BE2C (cell line): Measurements from ENCODE around the gene EXOSC2.

Source experiments
- DNase-seq: peaks from one replicate; pipeline ENCODE4 v3.0.0-alpha.2; 2020
- H3K27me3 ChIP-seq: fragments of 250-450 bp; sonication (Bioruptor Pico); 2 replicates; pipeline ENCODE4 v1.5.1; 2020; ENCODE audit warnings: mild to moderate bottlenecking
- H3K36me3 ChIP-seq: fragments of 250-450 bp; sonication (Bioruptor Pico); 2 replicates; pipeline ENCODE4 v1.5.1; 2020; ENCODE audit warnings: mild to moderate bottlenecking
- H3K4me1 ChIP-seq: fragments of 250-450 bp; sonication (Bioruptor Pico); 2 replicates; pipeline ENCODE4 v1.5.1; 2020
- H3K4me3 ChIP-seq: 2 replicates; pipeline ENCODE4 v1.5.1; 2011; ENCODE audit warnings: low read depth, low read length
- H3K9me3 ChIP-seq: fragments of 250-450 bp; sonication (Bioruptor Pico); 2 replicates; pipeline ENCODE4 v1.5.1; 2020
- TF ChIP-seq, protein P1 (sequence below): IDR thresholded peaks from 2 replicates; pipeline ENCODE4 v1.5.1; 2012; ENCODE audit warnings: mild to moderate bottlenecking, low read depth, low read length

The EXOSC2 gene

GRCh38 chr9:130688072-130688471 is 5.5 kb upstream of the EXOSC2 start:
- Histone ChIP-seq H3K9me3 (no peaks in the 10 kb centered on the region), H3K4me1 (no peaks in the 10 kb centered on the region; the same call in 1 of the 2 replicates), H3K27me3 (no peaks in the 10 kb centered on the region; the same call in 1 of the 2 replicates), H3K36me3 (no peaks in the 10 kb centered on the region), H3K4me3 (no peak overlapping the region)
- DNase-seq, result no peak
- TF ChIP-seq, protein P1, sequence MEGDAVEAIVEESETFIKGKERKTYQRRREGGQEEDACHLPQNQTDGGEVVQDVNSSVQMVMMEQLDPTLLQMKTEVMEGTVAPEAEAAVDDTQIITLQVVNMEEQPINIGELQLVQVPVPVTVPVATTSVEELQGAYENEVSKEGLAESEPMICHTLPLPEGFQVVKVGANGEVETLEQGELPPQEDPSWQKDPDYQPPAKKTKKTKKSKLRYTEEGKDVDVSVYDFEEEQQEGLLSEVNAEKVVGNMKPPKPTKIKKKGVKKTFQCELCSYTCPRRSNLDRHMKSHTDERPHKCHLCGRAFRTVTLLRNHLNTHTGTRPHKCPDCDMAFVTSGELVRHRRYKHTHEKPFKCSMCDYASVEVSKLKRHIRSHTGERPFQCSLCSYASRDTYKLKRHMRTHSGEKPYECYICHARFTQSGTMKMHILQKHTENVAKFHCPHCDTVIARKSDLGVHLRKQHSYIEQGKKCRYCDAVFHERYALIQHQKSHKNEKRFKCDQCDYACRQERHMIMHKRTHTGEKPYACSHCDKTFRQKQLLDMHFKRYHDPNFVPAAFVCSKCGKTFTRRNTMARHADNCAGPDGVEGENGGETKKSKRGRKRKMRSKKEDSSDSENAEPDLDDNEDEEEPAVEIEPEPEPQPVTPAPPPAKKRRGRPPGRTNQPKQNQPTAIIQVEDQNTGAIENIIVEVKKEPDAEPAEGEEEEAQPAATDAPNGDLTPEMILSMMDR, result no peak

- H3K36me3 ChIP-seq, result no peaks in the 10 kb centered on the region
- TF ChIP-seq, protein P1, result no peak
- DNase-seq, result no peak
- H3K9me3 ChIP-seq, result no peaks in the 10 kb centered on the region
- H3K4me3 ChIP-seq, result peak overlapping the region; percentile 67
- H3K27me3 ChIP-seq, result no peaks in the 10 kb centered on the region
- no peaks in the 10 kb centered on the region for H3K4me1 ChIP-seq
Observed at GRCh38 chr9:130689572-130689936, 4.0 kb upstream of the EXOSC2 start.

DNA sequence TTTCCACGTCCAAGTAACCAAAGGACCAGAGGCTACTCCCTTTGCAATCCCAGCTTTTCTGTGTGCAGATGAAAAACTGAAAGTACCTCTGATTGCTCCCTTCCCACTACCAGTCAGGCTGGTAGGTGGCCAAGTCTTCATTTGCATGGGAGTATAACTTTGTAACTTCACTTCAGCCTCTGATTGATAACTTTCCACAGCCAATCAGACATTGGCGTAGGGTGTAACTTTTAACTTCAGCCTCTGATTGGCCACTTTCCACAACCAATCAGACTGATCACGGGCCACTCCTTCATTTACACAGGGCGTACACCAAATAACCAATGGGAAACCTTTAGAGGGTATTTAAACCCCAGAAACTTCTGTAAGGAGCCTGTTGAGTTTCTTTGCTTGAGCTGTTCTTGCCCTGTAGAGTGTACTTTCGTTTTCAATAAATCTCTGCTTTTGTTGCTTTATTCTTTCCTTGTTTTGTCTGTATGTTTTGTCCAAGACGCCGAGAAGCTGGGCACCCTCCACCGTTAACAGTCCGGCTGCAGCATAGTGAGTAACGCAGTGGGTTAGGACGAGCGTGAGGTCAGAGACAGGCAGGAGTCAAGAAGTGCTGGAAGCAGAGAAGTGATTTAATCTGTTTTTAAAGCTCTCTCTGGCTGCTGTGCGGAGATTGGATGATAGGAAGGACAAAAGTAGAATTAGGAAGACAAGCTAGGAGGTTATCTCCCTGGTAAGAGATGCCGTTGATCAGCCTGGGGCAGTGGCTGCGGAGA is 3.5 kb upstream of the EXOSC2 start:
- peak; percentile 79 for DNase-seq
- peak overlapping the region; percentile 67 for H3K4me3 ChIP-seq
- TF ChIP-seq, protein P1, result no peak
- H3K9me3 ChIP-seq, result no peaks in the 10 kb centered on the region
- no peaks in the 10 kb centered on the region for H3K27me3 ChIP-seq
- H3K4me1 ChIP-seq, result peaks cover 2% of the 10 kb centered on the region; the same call in 1 of the 2 replicates
- H3K36me3 ChIP-seq, result peaks cover 3% of the 10 kb centered on the region

GRCh38 chr9:130692321-130692720 is 1.3 kb upstream of the EXOSC2 start:
- peak; percentile 47 for DNase-seq
- Histone ChIP-seq H3K36me3 (peaks cover 21% of the 10 kb centered on the region), H3K9me3 (no peaks in the 10 kb centered on the region), H3K27me3 (no peaks in the 10 kb centered on the region), H3K4me3 (no peak overlapping the region), H3K4me1 (peaks cover 3% of the 10 kb centered on the region; the same call in 1 of the 2 replicates)
- TF ChIP-seq, protein P1, result peak; percentile 31

DNA sequence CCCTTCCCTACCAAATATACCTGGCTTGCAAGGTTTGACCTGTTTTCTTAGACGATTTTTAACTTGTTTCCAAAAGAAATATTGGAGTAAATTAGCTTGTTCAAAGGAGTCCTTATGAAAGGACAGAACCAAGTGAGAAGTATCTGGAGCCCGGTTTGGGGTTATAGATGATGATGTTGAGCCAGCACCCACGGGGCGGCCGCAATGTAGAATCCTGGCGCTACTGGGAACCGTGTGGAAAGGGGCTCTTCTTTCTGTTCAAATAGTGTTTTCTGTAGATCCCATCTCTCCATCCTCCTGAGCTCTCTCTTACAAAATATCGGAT is 517 bp upstream of the EXOSC2 start:
- Histone ChIP-seq H3K36me3 (peaks cover 28% of the 10 kb centered on the region), H3K4me1 (peaks cover 3% of the 10 kb centered on the region; the same call in 1 of the 2 replicates), H3K4me3 (peak overlapping the region; percentile 99), H3K9me3 (no peaks in the 10 kb centered on the region), H3K27me3 (no peaks in the 10 kb centered on the region)
- TF ChIP-seq, protein P1, result no peak
- DNase-seq, result no peak

GRCh38 chr9:130694205-130694604 is 625 bp downstream of the EXOSC2 start:
- Histone ChIP-seq H3K36me3 (peaks cover 40% of the 10 kb centered on the region), H3K9me3 (no peaks in the 10 kb centered on the region), H3K4me1 (peaks cover 3% of the 10 kb centered on the region; the same call in 1 of the 2 replicates), H3K27me3 (no peaks in the 10 kb centered on the region), H3K4me3 (peak overlapping the region; percentile 99)
- TF ChIP-seq, protein P1, result no peak
- no peak for DNase-seq
